Ishikawa (cell line): ENCODE results near the gene CDK11B.

ENCODE experiments used
- CEBPB ChIP-seq: IDR thresholded peaks from 2 replicates; pipeline ENCODE4 v1.6.1; 2012
- CREB1 ChIP-seq: IDR thresholded peaks from 2 replicates; pipeline ENCODE4 v1.6.1; 2012; ENCODE audit warnings: low read depth
- EGR1 ChIP-seq: IDR thresholded peaks from 2 replicates; pipeline ENCODE4 v1.6.1; 2012
- EP300 ChIP-seq: IDR thresholded peaks from 2 replicates; pipeline ENCODE4 v1.6.1; 2012; ENCODE audit warnings: borderline replicate concordance
- FOXM1 ChIP-seq: IDR thresholded peaks from 2 replicates; pipeline ENCODE4 v1.6.1; 2012; ENCODE audit warnings: low read depth, borderline replicate concordance
- MAX ChIP-seq: IDR thresholded peaks from 2 replicates; pipeline ENCODE4 v1.6.1; 2012
- NFIC ChIP-seq: IDR thresholded peaks from 2 replicates; pipeline ENCODE4 v1.6.1; 2012
- RAD21 ChIP-seq: IDR thresholded peaks from 2 replicates; pipeline ENCODE4 v1.6.1; 2012; ENCODE audit warnings: low read depth
- REST ChIP-seq: IDR thresholded peaks from 2 replicates; pipeline ENCODE4 v1.6.1; 2012; ENCODE audit warnings: low read depth, mild to moderate bottlenecking
- TAF1 ChIP-seq: IDR thresholded peaks from 2 replicates; pipeline ENCODE4 v1.6.1; 2012; ENCODE audit warnings: low read depth, mild to moderate bottlenecking
- TCF12 ChIP-seq: IDR thresholded peaks from 2 replicates; pipeline ENCODE4 v1.6.1; 2012; ENCODE audit warnings: low read depth
- TEAD4 ChIP-seq: IDR thresholded peaks from 2 replicates; pipeline ENCODE4 v1.6.1; 2012
- USF1 ChIP-seq: IDR thresholded peaks from 2 replicates; pipeline ENCODE4 v1.6.1; 2012
- YY1 ChIP-seq: IDR thresholded peaks from 2 replicates; pipeline ENCODE4 v1.6.1; 2012; ENCODE audit warnings: low read depth
- ZBTB7A ChIP-seq: IDR thresholded peaks from 2 replicates; pipeline ENCODE4 v1.6.1; 2012; ENCODE audit warnings: low read depth

The CDK11B gene

GRCh38 chr1:1596493-1597274 is 62.1 kb downstream of the CDK11B start:
- TF ChIP-seq YY1 (no peak), EP300 (no peak), EGR1 (no peak), CEBPB (no peak), REST (no peak), RAD21 (no peak), ZBTB7A (no peak), TCF12 (no peak), USF1 (no peak), TAF1 (no peak)

GRCh38 chr1:1594602-1595260 is 64.1 kb downstream of the CDK11B start:
- TF ChIP-seq NFIC (no peak), CREB1 (no peak), FOXM1 (no peak), TCF12 (no peak), REST (no peak), ZBTB7A (no peak), YY1 (no peak), TEAD4 (no peak)

GRCh38 chr1:1593834-1594601 is 64.8 kb downstream of the CDK11B start:
- no peak for TF ChIP-seq MAX
- TF ChIP-seq RAD21: no peak
- no peak for TF ChIP-seq FOXM1
- TF ChIP-seq USF1: no peak
- no peak for TF ChIP-seq TAF1
- TF ChIP-seq NFIC: no peak
- no peak for TF ChIP-seq TEAD4
- TF ChIP-seq REST: no peak
- no peak for TF ChIP-seq EP300
- TF ChIP-seq YY1: no peak
- no peak for TF ChIP-seq TCF12
- no peak for TF ChIP-seq CREB1
- no peak for TF ChIP-seq CEBPB
- TF ChIP-seq EGR1: no peak
- no peak for TF ChIP-seq ZBTB7A

GRCh38 chr1:1591452-1591851 is 67.4 kb downstream of the CDK11B start:
- TF ChIP-seq NFIC: no peak
- TF ChIP-seq TEAD4: no peak
- no peak for TF ChIP-seq TAF1
- TF ChIP-seq ZBTB7A: no peak
- no peak for TF ChIP-seq USF1
- TF ChIP-seq FOXM1: no peak
- no peak for TF ChIP-seq REST
- TF ChIP-seq RAD21: no peak
- no peak for TF ChIP-seq YY1
- no peak for TF ChIP-seq MAX
- no peak for TF ChIP-seq EP300
